Measurements from ENCODE around the gene MRTFB. TPM values are rescaled to one million over a fixed set of nuclear protein-coding genes. Genes with fewer than 3 reads are reported as not detected.
A peak's percentile ranks its signal among the peaks of the same experiment; 100 is the strongest.

Gene MRTFB
- total and polyA plus RNA-seq, 2 of the 13 experiments (the other 11 are each of a cell fraction or from before 2014, with no cell fraction given), result 11.4 to 14.0 TPM

DNA sequence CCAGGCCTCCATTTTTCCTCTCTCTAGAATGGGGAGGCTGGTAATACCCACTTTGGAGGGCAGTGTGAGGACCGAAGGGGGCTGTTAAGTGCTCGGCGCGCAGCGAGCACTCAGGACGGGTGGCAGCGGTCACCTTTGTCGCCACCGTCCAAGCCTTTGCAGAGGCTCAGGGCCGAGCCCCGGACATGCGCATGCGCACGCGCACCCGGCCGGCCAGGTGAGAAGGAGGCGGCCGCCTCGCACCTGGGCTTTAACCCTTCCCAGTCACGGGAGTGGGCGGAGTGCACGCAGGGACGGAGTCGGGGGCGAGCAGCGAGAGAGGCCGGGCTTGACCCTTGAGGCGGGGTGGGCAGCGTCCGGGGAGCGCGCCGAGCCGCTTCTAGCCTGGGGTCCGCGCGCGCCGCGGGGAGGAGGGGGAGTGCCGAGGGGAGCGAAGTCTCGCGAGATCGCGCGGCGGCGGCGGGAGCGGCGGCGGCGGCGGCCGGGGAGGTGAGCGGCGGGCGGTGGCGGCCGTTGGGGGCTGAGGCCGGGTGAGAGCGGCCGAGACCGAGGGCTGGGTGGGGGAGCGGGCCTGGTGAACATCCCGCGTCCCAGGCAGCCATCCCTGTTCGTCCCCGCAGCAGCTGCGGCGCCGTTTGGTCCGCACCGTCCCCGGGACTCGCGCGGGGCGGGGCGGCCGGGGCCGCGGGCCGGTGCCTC lies at the start of gene MRTFB (continued):
- no peak for TF ChIP-seq PCBP2 (optimal IDR thresholded peaks at IDR 0.05; ENCODE audit: low read depth, low read length, poor library complexity, severe bottlenecking)
- TF ChIP-seq JUN (CRISPR knock-in tag; IDR thresholded peaks at IDR 0.05), result peak; percentile 57; the same call in 1 of the 2 replicates
- peak; percentile 98 for TF ChIP-seq YEATS4 (CRISPR knock-in tag; IDR thresholded peaks at IDR 0.05; ENCODE audit: borderline replicate concordance)
- peak; percentile 94 for TF ChIP-seq ZIK1 (CRISPR knock-in tag; IDR thresholded peaks at IDR 0.05; ENCODE audit: borderline replicate concordance, low read depth)
- TF ChIP-seq ZNF484 (CRISPR knock-in tag; IDR thresholded peaks at IDR 0.05; ENCODE audit: borderline replicate concordance, low read depth), result 0 out of 2 replicates have a peak, but pooled peaks have one; percentile 84
- TF ChIP-seq, protein P1, sequence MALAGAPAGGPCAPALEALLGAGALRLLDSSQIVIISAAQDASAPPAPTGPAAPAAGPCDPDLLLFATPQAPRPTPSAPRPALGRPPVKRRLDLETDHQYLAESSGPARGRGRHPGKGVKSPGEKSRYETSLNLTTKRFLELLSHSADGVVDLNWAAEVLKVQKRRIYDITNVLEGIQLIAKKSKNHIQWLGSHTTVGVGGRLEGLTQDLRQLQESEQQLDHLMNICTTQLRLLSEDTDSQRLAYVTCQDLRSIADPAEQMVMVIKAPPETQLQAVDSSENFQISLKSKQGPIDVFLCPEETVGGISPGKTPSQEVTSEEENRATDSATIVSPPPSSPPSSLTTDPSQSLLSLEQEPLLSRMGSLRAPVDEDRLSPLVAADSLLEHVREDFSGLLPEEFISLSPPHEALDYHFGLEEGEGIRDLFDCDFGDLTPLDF (CRISPR knock-in tag; IDR thresholded peaks at IDR 0.05), result peak; percentile 81
- no peak for TF ChIP-seq NR1H2 (CRISPR knock-in tag; IDR thresholded peaks at IDR 0.05; ENCODE audit: borderline replicate concordance, low read depth)
- no peak for TF ChIP-seq NPAS2 (CRISPR knock-in tag; IDR thresholded peaks at IDR 0.05; ENCODE audit: borderline replicate concordance)
- no peak for TF ChIP-seq NFIB (CRISPR knock-in tag; IDR thresholded peaks at IDR 0.05; ENCODE audit: borderline replicate concordance)
- TF ChIP-seq CBX1 (IDR thresholded peaks at IDR 0.05; ENCODE audit: low read depth), result peak; percentile 63
- peak; percentile 61; the same call in 1 of the 2 replicates for TF ChIP-seq TOPORS (CRISPR knock-in tag; IDR thresholded peaks at IDR 0.05)
- TF ChIP-seq, protein P2, sequence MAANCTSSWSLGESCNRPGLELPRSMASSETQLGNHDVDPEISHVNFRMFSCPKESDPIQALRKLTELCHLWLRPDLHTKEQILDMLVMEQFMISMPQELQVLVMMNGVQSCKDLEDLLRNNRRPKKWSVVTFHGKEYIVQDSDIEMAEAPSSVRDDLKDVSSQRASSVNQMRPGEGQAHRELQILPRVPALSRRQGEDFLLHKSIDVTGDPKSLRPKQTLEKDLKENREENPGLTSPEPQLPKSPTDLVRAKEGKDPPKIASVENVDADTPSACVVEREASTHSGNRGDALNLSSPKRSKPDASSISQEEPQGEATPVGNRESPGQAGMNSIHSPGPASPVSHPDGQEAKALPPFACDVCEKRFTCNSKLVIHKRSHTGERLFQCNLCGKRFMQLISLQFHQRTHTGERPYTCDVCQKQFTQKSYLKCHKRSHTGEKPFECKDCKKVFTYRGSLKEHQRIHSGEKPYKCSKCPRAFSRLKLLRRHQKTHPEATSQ (CRISPR knock-in tag; IDR thresholded peaks at IDR 0.05; ENCODE audit: borderline replicate concordance), result no peak; the same call in 1 of the 2 replicates
- TF ChIP-seq PHF5A (CRISPR knock-in tag; IDR thresholded peaks at IDR 0.05; ENCODE audit: low read depth, unreplicated experiment), result peak; percentile 94
- no peak for TF ChIP-seq ZNF20 (CRISPR knock-in tag; IDR thresholded peaks at IDR 0.05)
- peak; percentile 89 for TF ChIP-seq ZNF367 (CRISPR knock-in tag; IDR thresholded peaks at IDR 0.05; ENCODE audit: borderline replicate concordance)
- TF ChIP-seq FOXM1 (CRISPR knock-in tag; IDR thresholded peaks at IDR 0.05), result no peak
- peak; percentile 96 for TF ChIP-seq CC2D1A (CRISPR knock-in tag; IDR thresholded peaks at IDR 0.05)
- TF ChIP-seq, protein P3, sequence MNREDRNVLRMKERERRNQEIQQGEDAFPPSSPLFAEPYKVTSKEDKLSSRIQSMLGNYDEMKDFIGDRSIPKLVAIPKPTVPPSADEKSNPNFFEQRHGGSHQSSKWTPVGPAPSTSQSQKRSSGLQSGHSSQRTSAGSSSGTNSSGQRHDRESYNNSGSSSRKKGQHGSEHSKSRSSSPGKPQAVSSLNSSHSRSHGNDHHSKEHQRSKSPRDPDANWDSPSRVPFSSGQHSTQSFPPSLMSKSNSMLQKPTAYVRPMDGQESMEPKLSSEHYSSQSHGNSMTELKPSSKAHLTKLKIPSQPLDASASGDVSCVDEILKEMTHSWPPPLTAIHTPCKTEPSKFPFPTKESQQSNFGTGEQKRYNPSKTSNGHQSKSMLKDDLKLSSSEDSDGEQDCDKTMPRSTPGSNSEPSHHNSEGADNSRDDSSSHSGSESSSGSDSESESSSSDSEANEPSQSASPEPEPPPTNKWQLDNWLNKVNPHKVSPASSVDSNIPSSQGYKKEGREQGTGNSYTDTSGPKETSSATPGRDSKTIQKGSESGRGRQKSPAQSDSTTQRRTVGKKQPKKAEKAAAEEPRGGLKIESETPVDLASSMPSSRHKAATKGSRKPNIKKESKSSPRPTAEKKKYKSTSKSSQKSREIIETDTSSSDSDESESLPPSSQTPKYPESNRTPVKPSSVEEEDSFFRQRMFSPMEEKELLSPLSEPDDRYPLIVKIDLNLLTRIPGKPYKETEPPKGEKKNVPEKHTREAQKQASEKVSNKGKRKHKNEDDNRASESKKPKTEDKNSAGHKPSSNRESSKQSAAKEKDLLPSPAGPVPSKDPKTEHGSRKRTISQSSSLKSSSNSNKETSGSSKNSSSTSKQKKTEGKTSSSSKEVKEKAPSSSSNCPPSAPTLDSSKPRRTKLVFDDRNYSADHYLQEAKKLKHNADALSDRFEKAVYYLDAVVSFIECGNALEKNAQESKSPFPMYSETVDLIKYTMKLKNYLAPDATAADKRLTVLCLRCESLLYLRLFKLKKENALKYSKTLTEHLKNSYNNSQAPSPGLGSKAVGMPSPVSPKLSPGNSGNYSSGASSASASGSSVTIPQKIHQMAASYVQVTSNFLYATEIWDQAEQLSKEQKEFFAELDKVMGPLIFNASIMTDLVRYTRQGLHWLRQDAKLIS (CRISPR knock-in tag; IDR thresholded peaks at IDR 0.05), result no peak
- peak; percentile 22; the same call in 1 of the 2 replicates for TF ChIP-seq ZNF720 (CRISPR knock-in tag; IDR thresholded peaks at IDR 0.05)
- TF ChIP-seq ZNF703 (CRISPR knock-in tag; IDR thresholded peaks at IDR 0.05; ENCODE audit: borderline replicate concordance), result no peak
- TF ChIP-seq, protein P4, sequence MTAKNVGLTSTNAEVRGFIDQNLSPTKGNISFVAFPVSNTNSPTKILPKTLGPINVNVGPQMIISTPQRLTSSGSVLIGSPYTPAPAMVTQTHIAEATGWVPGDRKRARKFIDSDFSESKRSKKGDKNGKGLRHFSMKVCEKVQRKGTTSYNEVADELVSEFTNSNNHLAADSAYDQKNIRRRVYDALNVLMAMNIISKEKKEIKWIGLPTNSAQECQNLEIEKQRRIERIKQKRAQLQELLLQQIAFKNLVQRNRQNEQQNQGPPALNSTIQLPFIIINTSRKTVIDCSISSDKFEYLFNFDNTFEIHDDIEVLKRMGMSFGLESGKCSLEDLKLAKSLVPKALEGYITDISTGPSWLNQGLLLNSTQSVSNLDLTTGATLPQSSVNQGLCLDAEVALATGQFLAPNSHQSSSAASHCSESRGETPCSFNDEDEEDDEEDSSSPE (CRISPR knock-in tag; IDR thresholded peaks at IDR 0.05), result peak; percentile 81
- peak; percentile 94 for TF ChIP-seq SALL1 (CRISPR knock-in tag; IDR thresholded peaks at IDR 0.05)
- peak; percentile 80 for TF ChIP-seq XRCC5 (optimal IDR thresholded peaks at IDR 0.05; ENCODE audit: low read length)

Data from HepG2 (cell line).